ENCODE results near the gene PPM1H. TPM values are rescaled to one million over a fixed set of nuclear protein-coding genes. Genes with fewer than 3 reads are reported as not detected.

The PPM1H gene
- total RNA-seq, 3 donors from 2014 or later = 4.9 to 6.1 (median 5.8) TPM

DNA sequence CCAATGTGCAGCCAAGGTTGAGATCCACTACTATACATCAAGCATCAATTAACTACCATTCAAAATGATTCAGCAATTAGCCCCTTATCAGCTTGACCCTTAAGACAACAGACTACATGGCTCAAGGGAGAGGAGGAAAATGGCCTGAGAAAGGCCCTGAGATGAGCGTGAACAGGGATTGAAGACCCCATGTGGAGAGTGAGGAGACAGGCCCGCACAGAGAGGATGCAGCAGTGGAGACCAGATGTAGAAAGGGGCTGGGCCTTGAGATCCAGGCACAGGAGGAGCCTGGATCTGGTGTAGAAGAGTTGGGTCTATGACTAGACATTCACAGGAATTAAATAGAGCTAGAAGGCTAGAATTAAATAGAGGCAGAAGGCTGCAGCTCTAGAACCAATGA is 239.3 kb downstream of the PPM1H start:
- TF ChIP-seq, protein P1, sequence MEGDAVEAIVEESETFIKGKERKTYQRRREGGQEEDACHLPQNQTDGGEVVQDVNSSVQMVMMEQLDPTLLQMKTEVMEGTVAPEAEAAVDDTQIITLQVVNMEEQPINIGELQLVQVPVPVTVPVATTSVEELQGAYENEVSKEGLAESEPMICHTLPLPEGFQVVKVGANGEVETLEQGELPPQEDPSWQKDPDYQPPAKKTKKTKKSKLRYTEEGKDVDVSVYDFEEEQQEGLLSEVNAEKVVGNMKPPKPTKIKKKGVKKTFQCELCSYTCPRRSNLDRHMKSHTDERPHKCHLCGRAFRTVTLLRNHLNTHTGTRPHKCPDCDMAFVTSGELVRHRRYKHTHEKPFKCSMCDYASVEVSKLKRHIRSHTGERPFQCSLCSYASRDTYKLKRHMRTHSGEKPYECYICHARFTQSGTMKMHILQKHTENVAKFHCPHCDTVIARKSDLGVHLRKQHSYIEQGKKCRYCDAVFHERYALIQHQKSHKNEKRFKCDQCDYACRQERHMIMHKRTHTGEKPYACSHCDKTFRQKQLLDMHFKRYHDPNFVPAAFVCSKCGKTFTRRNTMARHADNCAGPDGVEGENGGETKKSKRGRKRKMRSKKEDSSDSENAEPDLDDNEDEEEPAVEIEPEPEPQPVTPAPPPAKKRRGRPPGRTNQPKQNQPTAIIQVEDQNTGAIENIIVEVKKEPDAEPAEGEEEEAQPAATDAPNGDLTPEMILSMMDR (IDR thresholded peaks at IDR 0.05) = no peak
- H3K36me3 ChIP-seq (ENCODE audit: low read depth) = no peaks in the 10 kb centered on the region
- no peaks in the 10 kb centered on the region for H3K4me1 ChIP-seq (ENCODE audit: low read depth)
- DNase-seq (no peak), ATAC-seq (no peak)
- intact Hi-C loops (cut with DNase I, micrococcal nuclease) = no loop called here
- no peak overlapping the region for H3K4me3 ChIP-seq
- no peaks in the 10 kb centered on the region for H3K9me3 ChIP-seq

DNA sequence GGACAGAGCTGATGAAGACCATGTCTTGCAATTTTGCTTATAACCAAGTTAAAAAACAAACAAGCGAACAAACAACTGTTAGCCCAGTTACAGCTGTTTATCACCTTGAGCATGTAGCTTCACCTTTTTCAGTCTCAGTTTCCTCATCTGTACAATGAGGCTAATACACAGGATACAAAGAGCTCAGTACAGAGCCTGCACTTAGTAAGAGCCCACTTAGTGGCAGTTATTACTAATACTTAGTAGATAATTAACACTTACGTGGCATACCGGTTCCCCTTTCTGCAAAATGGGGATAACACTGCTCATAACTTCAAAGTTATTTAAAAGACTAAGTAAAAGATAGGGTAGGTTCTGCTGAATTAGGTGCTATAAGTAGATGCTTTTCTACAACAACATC is 240.3 kb downstream of the PPM1H start:
- TF ChIP-seq, protein P1 (IDR thresholded peaks at IDR 0.05) = no peak
- intact Hi-C loops (cut with DNase I, micrococcal nuclease) = no loop called here
- H3K9me3 ChIP-seq = no peaks in the 10 kb centered on the region
- DNase-seq (no peak), ATAC-seq (no peak)
- H3K4me1 ChIP-seq (ENCODE audit: low read depth) = no peaks in the 10 kb centered on the region
- no peak overlapping the region for H3K4me3 ChIP-seq
- no peaks in the 10 kb centered on the region for H3K36me3 ChIP-seq (ENCODE audit: low read depth)

DNA sequence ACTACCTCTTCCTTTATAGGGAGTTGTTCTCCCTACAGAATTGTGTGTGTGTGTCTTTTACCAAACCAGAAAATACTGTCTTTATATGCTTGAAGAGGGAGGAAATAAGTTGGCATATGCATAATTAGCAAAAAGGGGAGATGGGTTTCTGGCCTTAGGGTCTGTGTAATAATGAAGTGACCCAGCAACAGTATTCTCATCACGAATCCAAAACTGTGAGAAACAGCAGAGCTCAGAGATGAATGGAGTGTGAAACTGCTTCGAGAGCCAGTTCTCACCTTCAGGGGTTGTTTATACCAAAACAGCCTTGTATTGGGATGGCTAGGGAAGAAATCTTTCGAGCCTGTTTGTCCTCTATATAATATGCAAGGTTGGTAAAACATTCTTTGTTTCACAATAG is 240.8 kb downstream of the PPM1H start:
- TF ChIP-seq, protein P1 (IDR thresholded peaks at IDR 0.05) = no peak
- Histone ChIP-seq H3K4me3 (no peak overlapping the region), H3K4me1 (ENCODE audit: low read depth) (no peaks in the 10 kb centered on the region), H3K9me3 (no peaks in the 10 kb centered on the region), H3K36me3 (ENCODE audit: low read depth) (no peaks in the 10 kb centered on the region)
- intact Hi-C loops (cut with DNase I, micrococcal nuclease) = no loop called here
- no peak for ATAC-seq
- no peak for DNase-seq

DNA sequence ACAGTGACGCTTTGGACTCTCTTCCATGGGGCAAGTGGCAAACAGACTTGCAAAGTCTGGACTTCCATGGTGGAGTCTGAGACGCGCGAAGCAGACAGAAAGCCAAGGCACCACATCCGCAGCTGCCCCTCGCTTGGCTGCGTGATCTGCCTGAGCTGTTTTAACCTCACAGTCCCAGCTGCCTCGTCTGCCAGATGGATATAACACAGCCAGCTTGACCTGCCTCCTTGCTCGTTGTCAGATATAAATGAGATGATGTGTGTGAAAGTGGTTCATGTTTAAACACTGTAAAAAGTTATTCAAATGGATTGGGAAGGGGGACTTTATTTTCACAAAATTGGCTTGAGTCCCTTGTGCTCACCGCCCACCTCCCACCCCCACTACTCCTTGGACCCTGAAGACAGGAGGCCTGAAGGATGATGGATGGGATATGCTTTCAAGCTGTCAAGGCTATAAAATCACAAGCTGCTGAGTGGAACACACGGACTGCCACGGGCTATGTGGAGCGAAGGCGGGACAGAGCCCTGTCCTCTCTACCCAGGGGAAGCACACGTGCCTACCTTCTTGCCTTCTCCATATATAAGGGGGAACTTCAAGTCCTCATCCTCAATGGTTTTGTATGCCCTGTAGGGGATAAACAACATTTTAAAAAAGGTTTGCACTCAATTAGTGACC is 241.4 kb downstream of the PPM1H start:
- TF ChIP-seq, protein P1 (IDR thresholded peaks at IDR 0.05) = no peak
- intact Hi-C loops (cut with DNase I, micrococcal nuclease) = no loop called here
- Histone ChIP-seq H3K4me3 (no peak overlapping the region), H3K36me3 (ENCODE audit: low read depth) (no peaks in the 10 kb centered on the region), H3K4me1 (ENCODE audit: low read depth) (no peaks in the 10 kb centered on the region), H3K9me3 (no peaks in the 10 kb centered on the region)
- DNase-seq = no peak
- no peak for ATAC-seq

DNA sequence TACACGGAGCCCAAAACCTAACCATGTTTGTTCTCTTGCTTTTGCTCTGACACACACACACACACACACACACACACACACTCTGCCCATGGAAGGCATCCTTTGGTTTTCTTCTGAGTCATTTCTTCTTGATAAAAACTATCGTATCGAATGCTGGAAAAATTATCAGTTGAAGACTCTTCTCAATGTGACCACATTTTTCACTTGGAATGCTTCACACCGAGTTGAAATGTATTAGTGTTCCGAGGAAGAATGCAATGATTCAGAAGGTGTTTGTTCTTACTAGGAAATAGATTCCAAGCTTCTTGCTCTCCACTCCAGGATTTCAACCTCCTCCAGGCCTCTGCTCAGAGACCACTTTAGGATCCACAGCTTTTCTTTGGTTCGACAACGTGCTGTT is 242.1 kb downstream of the PPM1H start:
- Histone ChIP-seq H3K4me3 (no peak overlapping the region), H3K4me1 (ENCODE audit: low read depth) (no peaks in the 10 kb centered on the region), H3K9me3 (no peaks in the 10 kb centered on the region), H3K36me3 (ENCODE audit: low read depth) (no peaks in the 10 kb centered on the region)
- DNase-seq (no peak), ATAC-seq (no peak)
- TF ChIP-seq, protein P1 (IDR thresholded peaks at IDR 0.05) = no peak
- intact Hi-C loops (cut with DNase I, micrococcal nuclease) = no loop called here

DNA sequence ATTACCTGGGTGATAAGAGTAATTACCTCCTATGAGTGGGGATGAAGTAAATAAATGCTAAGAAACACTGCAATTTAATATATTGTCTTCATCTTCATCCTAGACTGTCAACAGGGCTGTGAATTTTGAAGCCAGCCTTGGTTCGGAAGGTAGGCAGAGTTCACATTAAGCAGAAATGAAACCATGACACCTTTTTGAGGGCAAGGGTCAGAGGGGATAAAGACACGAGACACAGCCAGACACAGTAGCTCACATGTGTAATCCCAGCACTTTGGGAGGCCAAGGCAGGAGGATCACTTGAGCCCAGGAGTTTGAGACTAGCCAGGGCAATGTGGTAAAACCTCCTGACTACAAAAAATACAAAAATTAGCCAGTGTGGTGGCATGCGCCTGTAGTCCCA is 243.6 kb downstream of the PPM1H start:
- TF ChIP-seq, protein P1 (IDR thresholded peaks at IDR 0.05) = no peak
- DNase-seq = no peak
- intact Hi-C loops (cut with DNase I, micrococcal nuclease) = no loop called here
- no peaks in the 10 kb centered on the region for H3K4me1 ChIP-seq (ENCODE audit: low read depth)
- ATAC-seq = no peak
- no peaks in the 10 kb centered on the region for H3K36me3 ChIP-seq (ENCODE audit: low read depth)
- H3K4me3 ChIP-seq = no peak overlapping the region
- no peaks in the 10 kb centered on the region for H3K9me3 ChIP-seq
